Activated CD8-positive, alpha-beta memory T cell treated with anti-CD3 and anti-CD28 coated beads, Interleukin-2, amount 50 U/mL, for 1 hour (primary cell): ENCODE measurements around the gene ERG28.
"Not testable (repeated sequence)": the region's sequence is repeated elsewhere in the genome, so short reads cannot be mapped to it uniquely, and the experiment has no call there.

Source experiments
- DNase-seq: peaks from one replicate; pipeline ENCODE4 v3.0.0-alpha.2; 2020; ENCODE audit errors: extremely low read depth

ERG28 gene

GRCh38 chr14:75625034-75625433, 35.6 kb downstream of the ERG28 start:
- DNase-seq, result no peak

- DNase-seq, result no peak
Observed at GRCh38 chr14:75619548-75619947, 41.1 kb downstream of the ERG28 start.

GRCh38 chr14:75615200-75615599, 45.5 kb downstream of the ERG28 start:
- DNase-seq, result no peak

GRCh38 chr14:75614179-75614578, 46.5 kb downstream of the ERG28 start:
- no peak for DNase-seq

GRCh38 chr14:75612157-75612556, 48.5 kb downstream of the ERG28 start:
- no peak for DNase-seq

GRCh38 chr14:75610834-75611233, 49.8 kb downstream of the ERG28 start:
- DNase-seq, result no peak

- DNase-seq, result no peak
Observed at GRCh38 chr14:75609606-75610475, 50.8 kb downstream of the ERG28 start.

GRCh38 chr14:75609116-75609515, 51.6 kb downstream of the ERG28 start:
- DNase-seq, result no peak

- no peak for DNase-seq
Observed at GRCh38 chr14:75607842-75608640, 52.6 kb downstream of the ERG28 start.

GRCh38 chr14:75607044-75607443, 53.6 kb downstream of the ERG28 start:
- DNase-seq, result no peak

GRCh38 chr14:75605916-75606315, 54.8 kb downstream of the ERG28 start:
- no peak for DNase-seq

GRCh38 chr14:75604979-75605851, 55.5 kb downstream of the ERG28 start:
- DNase-seq, result no peak

- DNase-seq, result no peak
Observed at GRCh38 chr14:75602503-75602902, 58.2 kb downstream of the ERG28 start.

GRCh38 chr14:75601061-75601460, 59.6 kb downstream of the ERG28 start:
- DNase-seq, result not testable (repeated sequence)

- not testable (repeated sequence) for DNase-seq
Observed at GRCh38 chr14:75600100-75600499, 60.6 kb downstream of the ERG28 start.
